Posterior vena cava (tissue), 2 donors: Measurements from ENCODE around the gene LHX5. TPM values are rescaled to one million over a fixed set of nuclear protein-coding genes. Genes with fewer than 3 reads are reported as not detected.

ENCODE experiments used
- DNase-seq: peaks from one replicate; pipeline ENCODE4 v3.0.0-alpha.2; 2020; ENCODE audit warnings: low spot score
- intact Hi-C, 2 donors: fragments of 100-400 bp; cut with DNase I; formaldehyde crosslinking; loops; one replicate each; pipeline versions ENCODE4 v1.14.1 to v1.14.2; 2022 to 2023
- total RNA-seq, 2 donors: library from RNA; stranded (reverse); fragmentation: NEBNext Ultra II Directional; extraction: Animal tissue kit (Norgen Biotek cat#: 25700); gene quantifications; one replicate each; pipeline ENCODE4 v1.2.1, GENCODE V29; 2021
- donor health status: DM: yes; HTN: yes; CAD: no.
- donor health status: DM: yes; HTN: yes; CAD: no.

LHX5 gene
- total RNA-seq, 2 donors from 2014 or later: not detected

- intact Hi-C loops: no loop called here
- DNase-seq: no peak
These were observed 21.8 kb downstream of the LHX5 start for GRCh38 chr12:113449839-113450238.

- intact Hi-C loops: no loop called here
These were observed 22.4 kb downstream of the LHX5 start for GRCh38 chr12:113449299-113449698.

GRCh38 chr12:113448873-113449272 lies 22.8 kb downstream of the LHX5 start:
- intact Hi-C loops: no loop called here

More at GRCh38 chr12:113449299-113449698, 22.4 kb downstream of the LHX5 start:
- no peak for DNase-seq

GRCh38 chr12:113445544-113446171 lies 26.0 kb downstream of the LHX5 start:
- intact Hi-C loops: no loop called here
- no peak for DNase-seq

More at GRCh38 chr12:113448873-113449272, 22.8 kb downstream of the LHX5 start:
- DNase-seq: peak; percentile 12

GRCh38 chr12:113443030-113443539 lies 28.6 kb downstream of the LHX5 start:
- intact Hi-C loops: no loop called here
- DNase-seq: peak; percentile 3

- intact Hi-C loops: no loop called here
- DNase-seq: peak; percentile 13
These were observed 30.5 kb downstream of the LHX5 start for GRCh38 chr12:113440947-113441782.

GRCh38 chr12:113440336-113440735 lies 31.3 kb downstream of the LHX5 start:
- DNase-seq: peak; percentile 28
- intact Hi-C loops: no loop called here

GRCh38 chr12:113439606-113440030 lies 32.1 kb downstream of the LHX5 start:
- intact Hi-C loops: loop anchor here in 1 of 2 donors (5.0 kb wide), 1 partner anchor 798 kb away; no protein-coding TSS in a partner anchor
- DNase-seq: peak; percentile 62

GRCh38 chr12:113439301-113439597 lies 32.4 kb downstream of the LHX5 start:
- intact Hi-C loops: loop anchor here in 1 of 2 donors (5.0 kb wide), 1 partner anchor 798 kb away; no protein-coding TSS in a partner anchor

GRCh38 chr12:113438523-113439300 lies 33.0 kb downstream of the LHX5 start:
- DNase-seq: no peak
- intact Hi-C loops: loop anchor here in 1 of 2 donors (5.0 kb wide), 1 partner anchor 799 kb away; no protein-coding TSS in a partner anchor

More at GRCh38 chr12:113439301-113439597, 32.4 kb downstream of the LHX5 start:
- no peak for DNase-seq

GRCh38 chr12:113437729-113438100 lies 34.0 kb downstream of the LHX5 start:
- intact Hi-C loops: loop anchor here in 1 of 2 donors (5.0 kb wide), 1 partner anchor 800 kb away; no protein-coding TSS in a partner anchor
- DNase-seq: peak; percentile 70

GRCh38 chr12:113436993-113437728 lies 34.5 kb downstream of the LHX5 start:
- intact Hi-C loops: loop anchor here in 1 of 2 donors (5.0 kb wide), 1 partner anchor 800 kb away; no protein-coding TSS in a partner anchor
- peak; percentile 46 for DNase-seq

GRCh38 chr12:113436586-113436985 lies 35.1 kb downstream of the LHX5 start:
- DNase-seq: peak; percentile 51
- intact Hi-C loops: loop anchor here in 1 of 2 donors (5.0 kb wide), 1 partner anchor 801 kb away; no protein-coding TSS in a partner anchor

- intact Hi-C loops: loop anchor here in 1 of 2 donors (5.0 kb wide), 1 partner anchor 802 kb away; no protein-coding TSS in a partner anchor
- DNase-seq: peak; percentile 62
These were observed 36.3 kb downstream of the LHX5 start for GRCh38 chr12:113435367-113435766.

- peak; percentile 19 for DNase-seq
- intact Hi-C loops: no loop called here
These were observed 38.7 kb downstream of the LHX5 start for GRCh38 chr12:113432986-113433385.

- no peak for DNase-seq
- intact Hi-C loops: loop anchor here (10.0 kb wide), 2 partner anchors 114 to 234 kb away; no protein-coding TSS in a partner anchor
These were observed 43.2 kb downstream of the LHX5 start for GRCh38 chr12:113428482-113428881.

- DNase-seq: peak; percentile 64
- intact Hi-C loops: loop anchor here (10.0 kb wide), 2 partner anchors 113 to 233 kb away; no protein-coding TSS in a partner anchor
These were observed 43.8 kb downstream of the LHX5 start for GRCh38 chr12:113427882-113428281.

- intact Hi-C loops: loop anchor here (10.0 kb wide), 2 partner anchors 111 to 231 kb away; no protein-coding TSS in a partner anchor
- peak; percentile 62 for DNase-seq
These were observed 45.7 kb downstream of the LHX5 start for GRCh38 chr12:113425960-113426453.
